Measurements from ENCODE around the gene RAI14. TPM values are rescaled to one million over a fixed set of nuclear protein-coding genes. Genes with fewer than 3 reads are reported as not detected.

The RAI14 gene
- total RNA-seq, result 147 TPM

DNA sequence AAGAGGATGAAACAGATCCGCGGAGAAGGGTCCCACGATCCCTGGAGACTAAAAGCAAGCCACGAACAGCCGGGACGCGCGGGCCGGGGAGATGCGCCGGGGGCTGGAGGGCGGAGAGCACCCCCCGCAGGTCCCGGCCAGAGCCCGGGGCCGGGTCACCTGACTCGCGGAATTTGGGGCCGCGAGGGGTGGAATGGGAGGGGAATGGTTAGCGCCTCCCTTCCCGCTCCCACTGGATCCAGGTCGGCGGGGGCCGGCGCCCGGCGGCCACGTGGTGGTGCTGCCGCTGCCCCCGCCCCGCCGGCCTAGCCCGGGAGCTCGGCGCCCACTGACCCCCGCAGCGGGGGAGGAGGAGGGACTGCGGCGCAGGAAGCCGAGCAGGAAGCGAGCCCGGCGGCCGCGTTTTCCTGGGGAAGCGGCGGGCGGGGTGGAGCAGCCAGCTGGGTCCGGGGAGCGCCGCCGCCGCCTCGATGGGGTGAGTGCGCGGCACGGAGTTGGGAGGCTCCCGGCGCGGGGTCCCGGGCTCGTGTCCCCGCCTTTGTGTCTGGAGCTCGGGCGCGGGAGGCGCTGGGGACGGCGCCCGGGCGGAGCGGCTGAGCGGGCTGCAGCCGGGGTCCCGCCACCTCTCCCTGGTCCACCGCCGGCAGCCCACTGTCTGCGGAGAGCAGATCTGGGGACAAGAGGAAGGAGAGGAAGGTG lies at the start of gene RAI14:
Gene RAI14 (plus strand): TSS at position 328 of the 699 bp plus-strand sequence. CDS start 30,592 bp downstream, outside the sequence.
- DNase-seq (ENCODE audit: low spot score), result peak; percentile 91
- peak; percentile 92 for ATAC-seq
- intact Hi-C loops (cut with DNase I), result no loop called here

DNA sequence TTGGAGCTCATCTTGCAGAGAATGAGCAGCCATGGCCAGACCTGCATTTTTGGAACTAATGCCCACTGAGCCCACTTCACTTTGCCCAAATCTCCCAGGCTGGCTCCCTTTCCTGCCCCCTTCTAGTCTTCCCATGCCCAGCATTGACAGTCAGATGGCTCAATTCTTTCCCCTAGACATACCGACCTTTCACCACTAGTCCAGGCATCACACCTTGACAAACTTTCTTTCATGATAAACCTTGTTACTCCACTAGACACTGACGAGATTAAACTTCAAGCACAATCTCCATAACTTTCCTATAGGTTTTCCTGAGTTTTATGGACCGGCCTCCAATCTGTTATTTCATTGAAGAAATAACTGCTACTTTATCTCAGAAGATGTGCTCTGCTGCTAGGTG lies 47.8 kb upstream of the RAI14 start:
- ATAC-seq, result no peak
- intact Hi-C loops (cut with DNase I), result no loop called here
- DNase-seq (ENCODE audit: low spot score), result no peak

DNA sequence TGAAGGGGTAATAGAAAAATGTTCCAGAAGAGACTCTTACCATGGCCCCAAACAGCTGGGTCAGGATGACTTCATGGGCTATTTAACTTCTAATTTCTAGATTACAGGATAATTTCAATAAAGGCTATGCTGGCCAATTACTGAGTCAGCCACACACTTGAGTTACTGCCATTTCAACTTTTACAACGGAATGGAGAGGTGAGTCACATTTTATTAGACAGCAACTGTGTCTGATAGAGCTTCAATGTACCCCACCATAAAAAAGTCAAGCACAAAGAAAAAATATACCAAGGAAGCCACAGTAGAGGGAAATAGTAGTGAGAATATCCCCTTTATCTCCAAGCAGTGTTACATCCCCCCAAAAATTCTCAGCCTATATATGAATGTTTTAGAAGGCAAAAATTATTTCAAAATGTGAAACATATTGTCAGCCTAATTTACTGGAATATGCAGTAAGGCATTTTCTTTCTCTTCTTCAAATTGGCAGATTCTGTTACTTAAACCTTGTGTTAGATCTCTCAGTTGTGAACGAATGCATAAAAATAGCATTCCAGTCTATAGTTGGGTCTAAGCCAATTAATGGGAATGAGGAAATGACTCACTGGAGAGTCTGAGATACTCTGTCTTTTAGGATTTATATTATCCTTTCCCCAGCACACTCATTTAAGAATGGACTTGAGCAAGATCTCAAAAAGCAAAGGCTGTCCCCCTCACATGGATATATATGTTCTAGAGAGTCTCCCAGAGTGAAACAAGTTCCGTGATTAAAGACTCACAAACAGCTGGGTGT lies 47.1 kb upstream of the RAI14 start:
- DNase-seq (ENCODE audit: low spot score) (no peak), ATAC-seq (peak; percentile 32)
- intact Hi-C loops (cut with DNase I), result no loop called here

DNA sequence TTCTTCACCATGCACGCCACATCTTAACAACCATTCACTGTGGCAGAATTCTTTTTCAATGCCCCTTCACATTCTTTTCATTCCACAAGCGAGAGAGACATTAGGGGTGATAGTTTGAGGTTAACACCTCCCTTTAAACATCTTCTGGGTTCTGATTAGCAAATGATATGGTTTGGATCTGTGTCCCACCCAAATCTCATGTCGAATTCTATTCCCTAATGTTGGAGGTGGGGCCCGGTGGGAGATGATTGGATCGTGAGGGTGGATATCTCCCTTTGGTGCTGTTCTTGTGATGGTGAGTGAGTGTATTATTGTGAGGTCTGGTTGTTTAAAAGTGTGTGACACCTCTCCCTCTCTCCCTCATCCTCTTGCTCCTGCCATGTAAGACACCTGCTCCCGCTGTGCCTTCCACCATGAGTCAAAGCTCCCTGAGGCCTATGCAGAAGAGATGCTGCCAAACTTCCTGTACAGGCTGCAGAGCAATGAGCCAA lies 46.1 kb upstream of the RAI14 start:
- intact Hi-C loops (cut with DNase I), result no loop called here
- ATAC-seq (no peak), DNase-seq (ENCODE audit: low spot score) (no peak)

DNA sequence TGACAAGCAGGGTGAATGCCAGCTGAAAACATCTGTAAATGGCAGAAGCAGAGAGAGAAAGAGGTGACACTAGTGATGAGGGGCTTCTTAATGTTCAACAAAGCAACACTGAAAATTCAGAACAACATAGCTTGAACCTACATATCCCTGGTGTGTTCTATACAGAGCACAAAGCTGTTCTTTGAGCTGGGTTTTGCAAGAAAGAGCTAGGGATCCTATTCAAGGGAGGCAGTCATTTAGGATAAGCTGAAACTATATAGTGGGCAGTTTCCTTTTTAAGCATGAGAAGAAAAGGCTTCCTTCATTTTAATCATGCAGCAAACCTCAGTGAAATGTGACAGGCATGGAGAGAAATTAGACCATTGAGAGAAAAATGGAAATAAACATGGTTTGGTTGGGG lies 45.6 kb upstream of the RAI14 start:
- intact Hi-C loops (cut with DNase I), result no loop called here
- no peak for ATAC-seq
- DNase-seq (ENCODE audit: low spot score), result no peak

DNA sequence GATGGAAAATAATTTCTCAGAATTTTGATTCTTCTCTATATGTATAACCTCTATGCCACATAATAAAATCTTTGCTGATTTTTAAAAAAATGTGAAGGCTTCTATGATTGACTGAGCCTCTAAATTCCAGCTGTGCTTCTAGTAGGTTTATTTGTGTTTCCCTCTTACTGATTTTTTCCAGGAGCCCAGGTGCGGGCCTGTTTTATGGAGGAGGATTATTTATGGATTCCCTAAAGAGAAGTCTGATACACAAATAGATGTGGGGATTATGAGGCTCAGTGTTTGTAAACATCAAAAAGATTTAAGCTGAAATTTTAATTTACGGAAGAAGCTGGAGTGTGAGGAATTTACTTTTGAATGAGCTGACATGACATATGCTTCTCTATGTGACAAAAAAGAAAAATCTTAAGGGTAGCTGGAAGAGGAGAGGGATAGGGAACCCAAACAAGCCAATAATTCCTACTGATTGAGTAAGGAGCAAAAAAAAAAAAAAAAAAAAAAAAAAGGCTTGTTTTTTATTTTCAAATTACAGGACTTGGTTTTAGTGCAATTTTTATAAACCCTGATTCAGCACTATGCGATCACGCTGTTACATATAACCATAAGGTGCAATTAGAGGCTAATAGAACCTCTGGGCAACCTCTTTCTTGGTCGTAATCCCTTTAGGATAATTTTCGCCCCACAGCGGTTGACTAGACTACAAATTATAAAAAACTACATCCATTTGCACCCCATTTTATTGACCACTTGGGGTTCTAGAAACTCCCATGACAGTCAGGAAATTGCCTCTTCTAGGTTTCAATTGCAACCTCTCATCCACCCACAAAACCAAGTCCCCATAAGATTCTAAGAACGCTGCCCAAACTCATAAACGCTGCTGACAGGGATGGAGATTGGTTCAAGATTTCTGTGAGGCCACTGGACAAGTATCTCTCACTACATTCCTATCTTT lies 44.4 kb upstream of the RAI14 start:
- DNase-seq (ENCODE audit: low spot score) (no peak), ATAC-seq (no peak)
- intact Hi-C loops (cut with DNase I), result no loop called here

DNA sequence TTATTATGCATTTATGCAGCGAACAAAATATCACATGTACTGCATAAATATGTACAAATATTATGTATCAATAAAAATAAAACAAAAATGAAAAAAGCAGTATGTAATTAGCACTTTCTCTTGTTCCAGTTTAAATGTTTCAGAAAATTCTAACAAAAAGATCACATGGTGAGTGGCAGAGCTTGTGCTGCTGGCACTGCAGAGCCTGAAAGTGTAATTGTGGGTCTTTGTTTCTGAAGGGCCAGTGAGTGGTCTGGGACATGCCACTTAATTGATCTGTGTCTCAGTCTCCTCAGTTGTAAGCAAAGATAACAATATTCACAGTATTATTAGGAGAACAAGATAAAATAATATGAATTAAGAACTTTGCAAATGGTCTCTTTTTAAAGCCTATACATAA lies 39.5 kb upstream of the RAI14 start:
- DNase-seq (ENCODE audit: low spot score), result no peak
- no peak for ATAC-seq
- intact Hi-C loops (cut with DNase I), result no loop called here

DNA sequence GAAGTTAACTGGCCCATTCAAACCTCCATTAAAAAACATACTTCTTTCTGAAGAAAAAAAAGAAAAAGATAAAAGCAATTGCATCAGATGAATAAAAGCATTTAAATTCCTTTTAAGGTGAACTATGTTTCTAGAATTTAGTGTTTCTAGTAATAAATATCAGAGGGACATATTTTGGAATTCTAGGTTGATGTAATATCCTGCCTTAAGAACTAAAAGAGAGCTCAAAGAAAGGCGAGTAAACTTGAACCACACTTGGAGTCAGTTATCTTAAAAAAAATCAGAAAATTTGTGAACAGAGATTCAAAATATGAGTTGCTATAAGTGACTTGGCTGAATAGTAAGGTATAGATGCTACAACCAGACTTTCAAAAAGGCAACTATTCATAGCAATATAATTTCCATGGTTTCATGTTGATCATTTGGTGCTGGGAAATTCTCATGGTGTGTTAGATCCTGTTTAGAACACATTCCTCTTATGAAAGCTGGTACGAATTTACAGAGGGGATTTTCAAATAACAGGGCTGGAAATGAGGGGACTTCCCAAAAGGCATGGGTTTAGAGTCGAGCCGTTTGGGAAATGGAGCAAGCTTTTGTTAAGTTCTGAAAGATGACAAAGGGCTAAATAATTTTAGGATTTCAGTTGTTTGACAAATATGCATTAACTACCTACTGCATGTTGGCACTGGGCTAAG lies 37.6 kb upstream of the RAI14 start:
- intact Hi-C loops (cut with DNase I), result no loop called here
- ATAC-seq (no peak), DNase-seq (ENCODE audit: low spot score) (no peak)

DNA sequence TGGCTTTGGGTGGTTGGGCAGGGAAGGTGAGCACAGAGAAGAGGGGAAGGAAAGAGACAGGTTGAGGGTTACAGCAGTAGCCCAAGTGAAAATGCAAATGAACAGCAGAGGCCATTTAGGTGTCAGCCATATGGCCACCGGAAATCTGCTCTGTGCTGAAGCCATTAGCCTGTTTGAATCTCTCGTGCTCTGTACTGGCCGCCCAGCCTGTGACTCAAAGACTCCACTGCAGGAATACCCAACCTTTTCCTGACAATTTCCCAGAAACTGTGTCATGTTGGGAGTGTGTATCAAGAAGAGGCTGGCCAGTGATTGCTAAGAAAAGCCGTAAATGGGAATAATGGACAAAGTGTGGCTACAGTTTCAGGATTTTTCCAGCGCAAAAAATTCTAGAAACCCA lies 35.9 kb upstream of the RAI14 start:
- intact Hi-C loops (cut with DNase I), result no loop called here
- peak; percentile 36 for ATAC-seq
- DNase-seq (ENCODE audit: low spot score), result no peak

DNA sequence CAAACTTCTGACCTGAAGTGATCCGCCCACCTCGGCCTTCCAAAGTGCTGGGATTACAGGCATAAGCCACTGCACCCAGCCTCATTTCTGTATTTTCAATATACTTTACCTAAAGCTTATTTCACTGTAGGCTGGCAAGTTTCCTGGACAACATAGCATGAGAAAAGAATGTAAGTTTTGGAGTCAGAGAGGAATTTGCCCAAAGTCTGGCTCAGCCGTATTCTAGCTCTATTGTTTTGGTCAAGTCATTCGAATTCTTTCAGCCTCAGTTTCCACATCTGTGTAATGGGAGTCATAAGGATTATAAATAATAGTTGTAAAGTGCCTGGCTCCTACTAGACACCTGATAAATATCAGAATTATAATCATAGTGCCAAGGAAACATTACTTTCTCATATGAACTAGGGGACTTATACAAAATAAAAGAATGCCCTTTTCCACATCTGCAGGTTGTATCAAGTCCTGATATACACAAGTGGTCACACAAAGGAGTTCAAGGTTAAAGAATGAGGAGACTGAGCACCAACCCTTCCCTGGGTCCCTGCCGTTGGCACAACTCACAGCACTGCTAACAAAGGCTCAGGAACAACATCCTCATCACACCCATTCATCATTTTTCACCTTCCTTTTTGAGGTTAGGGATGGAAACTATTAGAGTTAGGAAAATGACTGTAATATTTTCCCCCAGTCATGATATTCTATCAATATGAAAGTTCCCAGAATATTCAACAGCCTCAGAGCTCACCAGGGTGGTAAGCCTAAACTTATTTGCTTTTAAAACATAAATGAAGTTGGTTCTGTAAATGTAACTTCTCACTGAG lies 34.6 kb upstream of the RAI14 start:
- no peak for DNase-seq (ENCODE audit: low spot score)
- intact Hi-C loops (cut with DNase I), result no loop called here
- ATAC-seq, result peak; percentile 20

DNA sequence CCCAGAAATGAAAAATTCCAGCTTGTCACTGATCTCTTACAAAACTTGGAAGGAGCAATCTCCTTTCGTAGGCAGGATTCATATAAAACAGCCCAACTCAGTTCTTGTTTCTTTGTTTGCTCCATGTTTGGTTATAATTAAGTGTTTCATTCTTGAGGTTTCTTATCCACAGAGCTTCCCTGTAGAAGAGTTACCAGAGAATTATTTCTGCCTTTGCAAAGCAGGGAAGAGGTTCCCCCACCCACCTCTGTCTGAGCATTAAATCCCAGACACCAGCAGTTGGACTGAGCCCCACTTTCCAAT lies 34.1 kb upstream of the RAI14 start:
- intact Hi-C loops (cut with DNase I), result no loop called here
- peak; percentile 23 for ATAC-seq
- no peak for DNase-seq (ENCODE audit: low spot score)

DNA sequence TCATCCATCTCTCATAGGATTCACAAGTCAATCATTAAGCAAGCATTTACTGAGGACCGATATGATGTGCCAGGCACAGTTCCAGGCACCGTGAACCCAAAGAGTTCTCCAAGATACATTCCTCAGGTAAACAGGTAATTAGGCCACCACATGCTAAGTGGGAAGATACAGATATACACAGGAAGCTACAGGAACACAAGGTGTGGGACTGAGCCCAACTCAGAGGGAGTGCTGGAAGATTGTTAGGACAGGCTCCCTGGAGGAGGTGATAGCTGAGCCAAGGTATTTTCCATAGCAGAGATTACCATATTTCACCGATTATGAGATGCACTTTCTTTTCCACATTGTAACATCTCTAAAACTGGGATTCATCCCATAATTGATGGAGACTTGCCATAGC lies 31.4 kb upstream of the RAI14 start:
- DNase-seq (ENCODE audit: low spot score) (no peak), ATAC-seq (no peak)
- intact Hi-C loops (cut with DNase I), result no loop called here

DNA sequence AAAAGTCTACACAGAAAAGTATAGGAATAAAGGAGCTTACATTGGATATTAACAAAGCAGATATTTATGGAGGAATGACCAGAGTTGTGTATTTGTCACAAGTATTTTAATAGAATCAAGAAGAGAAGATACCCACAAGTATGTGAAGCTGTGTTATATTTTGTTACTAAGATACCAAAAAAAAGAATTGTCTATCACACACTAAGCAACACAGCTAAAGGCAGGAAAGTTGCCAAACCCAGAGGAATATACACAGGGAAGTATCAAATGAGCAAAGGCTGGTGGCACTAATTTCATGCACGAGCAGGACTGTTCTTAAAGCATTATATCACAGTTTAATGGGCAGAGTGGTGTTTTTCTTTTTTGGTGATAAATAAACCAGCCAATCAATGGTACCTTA lies 30.9 kb upstream of the RAI14 start:
- intact Hi-C loops (cut with DNase I), result no loop called here
- no peak for DNase-seq (ENCODE audit: low spot score)
- ATAC-seq, result no peak

DNA sequence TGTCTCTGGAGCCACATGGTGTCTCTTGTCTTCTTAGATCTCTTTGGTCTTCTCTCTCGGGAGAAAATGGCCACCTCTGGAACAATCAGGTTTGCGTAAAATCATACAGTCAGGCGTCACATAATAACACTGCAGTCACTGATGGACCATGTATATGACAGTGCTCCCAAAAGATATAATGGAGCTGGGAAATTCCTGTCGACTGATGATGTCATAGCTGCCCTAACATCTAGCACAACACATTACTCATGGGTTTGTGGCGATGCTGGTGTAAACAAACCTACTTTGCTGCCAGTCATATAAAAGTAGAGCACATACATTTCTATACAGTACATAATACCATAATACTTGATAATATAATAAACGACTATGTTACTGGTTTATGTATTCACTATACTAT lies 30.1 kb upstream of the RAI14 start:
- intact Hi-C loops (cut with DNase I), result no loop called here
- no peak for ATAC-seq
- no peak for DNase-seq (ENCODE audit: low spot score)

DNA sequence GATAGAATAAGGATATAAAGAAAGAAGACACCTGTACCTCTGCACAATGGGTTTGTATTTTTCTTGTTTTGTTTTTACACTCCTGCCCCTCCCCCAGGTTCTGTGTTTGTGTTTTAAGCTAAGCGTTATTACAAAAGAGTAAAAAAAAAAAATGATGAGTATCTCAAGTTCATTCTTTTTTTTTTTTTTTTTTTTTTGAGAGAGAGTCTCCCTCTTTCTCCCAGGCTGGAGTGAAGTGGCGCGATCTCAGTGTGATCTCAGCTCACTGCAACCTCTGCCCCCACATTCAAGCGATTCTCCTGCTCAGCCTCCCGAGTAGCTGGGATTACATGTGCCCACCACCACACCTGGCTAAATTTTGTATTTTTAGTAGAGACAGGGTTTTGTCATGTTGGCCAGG lies 29.4 kb upstream of the RAI14 start:
- intact Hi-C loops (cut with DNase I), result no loop called here
- ATAC-seq (no peak), DNase-seq (ENCODE audit: low spot score) (no peak)

DNA sequence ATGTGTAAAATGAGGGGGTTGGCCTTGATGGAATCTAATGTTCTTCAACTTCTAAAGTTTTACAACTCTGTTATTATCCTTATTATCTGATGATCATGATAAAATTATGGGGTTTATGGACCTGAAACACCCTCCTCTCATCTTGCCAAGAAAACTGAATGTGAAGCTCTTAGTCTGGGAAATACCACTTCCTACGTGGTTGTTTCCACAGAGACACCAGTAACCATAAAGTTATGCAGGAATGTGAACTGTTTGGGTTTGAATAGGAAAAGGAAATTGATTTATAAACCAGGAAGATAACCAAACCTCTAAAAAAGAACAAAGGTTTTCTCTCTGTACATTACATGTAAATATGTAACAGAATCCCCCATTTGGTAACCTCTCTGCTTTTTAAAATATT lies 28.3 kb upstream of the RAI14 start:
- no peak for ATAC-seq
- intact Hi-C loops (cut with DNase I), result no loop called here
- no peak for DNase-seq (ENCODE audit: low spot score)

DNA sequence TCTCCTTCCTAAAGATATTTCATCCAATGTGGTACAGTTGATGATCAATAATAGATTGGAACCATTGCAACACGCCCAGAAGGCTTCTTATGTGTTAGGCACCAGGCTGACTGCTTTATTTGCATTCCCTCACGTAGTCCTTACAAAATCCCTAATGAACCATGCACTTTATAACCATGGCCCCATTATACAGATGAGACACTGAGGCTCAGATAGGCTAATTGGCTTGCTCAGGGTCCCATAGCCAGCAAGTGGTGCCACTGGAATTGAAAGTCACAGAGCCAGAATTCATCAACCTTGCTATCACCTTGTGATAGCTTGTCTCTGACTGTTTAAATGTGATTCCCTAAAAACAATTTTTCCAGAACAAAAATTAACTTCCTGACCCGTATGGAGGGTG lies 27.8 kb upstream of the RAI14 start:
- ATAC-seq (no peak), DNase-seq (ENCODE audit: low spot score) (no peak)
- intact Hi-C loops (cut with DNase I), result no loop called here

DNA sequence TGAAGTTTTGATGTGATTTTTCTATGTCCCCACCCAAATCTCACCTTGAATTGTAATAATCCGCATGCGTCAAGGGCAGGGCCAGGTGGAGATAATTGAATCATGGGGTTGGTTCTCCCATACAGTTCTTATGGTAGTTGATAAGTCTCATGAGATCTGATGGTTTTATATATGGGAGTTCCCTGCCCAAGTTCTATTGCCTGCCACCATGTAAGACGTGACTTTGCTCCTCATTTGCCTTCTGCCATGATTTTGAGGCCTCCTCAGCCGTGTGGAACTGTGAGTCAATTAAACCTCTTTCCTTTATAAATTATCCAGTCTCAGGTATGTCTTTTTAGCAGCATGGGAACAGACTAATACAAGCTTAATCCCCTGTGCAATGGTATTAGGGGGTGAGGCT lies 25.5 kb upstream of the RAI14 start:
- intact Hi-C loops (cut with DNase I), result loop anchor here (10.0 kb wide), 1 partner anchor 1806 kb away; no protein-coding TSS in a partner anchor
- ATAC-seq (no peak), DNase-seq (ENCODE audit: low spot score) (no peak)
